Transverse colon (tissue), 3 donors: ENCODE data around the gene PINK1.

Experiments
- EP300 ChIP-seq: sonication (generic); formaldehyde crosslinking; IDR thresholded peaks from one replicate; pipeline ENCODE4 v1.6.1; 2017; ENCODE audit warnings: antibody characterized with exemption, low read depth
- TF ChIP-seq, protein P1 (sequence below), 5 experiments: fragments of 200-600 bp in 3 of 5; fragments of 450-650 bp in 2 of 5; sonication (generic) in 3 of 5; IDR thresholded peaks; 1 replicate in 2 of 5; 2 replicates in 3 of 5; pipeline ENCODE4 v1.5.1; 2016 to 2017; ENCODE audit warnings: antibody characterized with exemption in 5 of 5, inconsistent platforms in 3 of 5, mild to moderate bottlenecking in 2 of 5, moderate library complexity in 1 of 5

DNA sequence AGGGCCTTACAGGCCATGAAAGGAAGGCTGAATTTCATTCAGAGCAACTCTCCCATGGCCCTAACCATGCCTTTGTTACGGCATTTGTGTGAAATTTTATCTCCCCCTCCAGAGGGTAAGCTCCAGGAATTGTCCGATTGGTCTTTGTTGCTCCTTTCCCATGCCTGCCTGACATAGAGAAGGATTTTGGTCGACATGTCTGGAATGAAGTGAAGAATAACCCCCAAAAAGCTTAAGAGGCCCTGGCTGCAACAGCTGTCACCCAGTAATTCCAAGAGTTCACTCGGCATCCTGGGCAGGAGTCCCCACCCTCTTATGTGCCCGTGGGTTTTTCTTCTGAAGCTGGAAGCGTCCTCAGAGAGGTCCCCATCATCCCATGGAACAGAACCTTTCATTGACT is 23.7 kb upstream of the PINK1 start:
- TF ChIP-seq, protein P1, sequence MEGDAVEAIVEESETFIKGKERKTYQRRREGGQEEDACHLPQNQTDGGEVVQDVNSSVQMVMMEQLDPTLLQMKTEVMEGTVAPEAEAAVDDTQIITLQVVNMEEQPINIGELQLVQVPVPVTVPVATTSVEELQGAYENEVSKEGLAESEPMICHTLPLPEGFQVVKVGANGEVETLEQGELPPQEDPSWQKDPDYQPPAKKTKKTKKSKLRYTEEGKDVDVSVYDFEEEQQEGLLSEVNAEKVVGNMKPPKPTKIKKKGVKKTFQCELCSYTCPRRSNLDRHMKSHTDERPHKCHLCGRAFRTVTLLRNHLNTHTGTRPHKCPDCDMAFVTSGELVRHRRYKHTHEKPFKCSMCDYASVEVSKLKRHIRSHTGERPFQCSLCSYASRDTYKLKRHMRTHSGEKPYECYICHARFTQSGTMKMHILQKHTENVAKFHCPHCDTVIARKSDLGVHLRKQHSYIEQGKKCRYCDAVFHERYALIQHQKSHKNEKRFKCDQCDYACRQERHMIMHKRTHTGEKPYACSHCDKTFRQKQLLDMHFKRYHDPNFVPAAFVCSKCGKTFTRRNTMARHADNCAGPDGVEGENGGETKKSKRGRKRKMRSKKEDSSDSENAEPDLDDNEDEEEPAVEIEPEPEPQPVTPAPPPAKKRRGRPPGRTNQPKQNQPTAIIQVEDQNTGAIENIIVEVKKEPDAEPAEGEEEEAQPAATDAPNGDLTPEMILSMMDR (IDR thresholded peaks at IDR 0.05) = no peak
- no peak for TF ChIP-seq EP300
